Testis (tissue), 2 donors: Measurements from ENCODE around the gene PLCH2.

Experiments
- POLR2A ChIP-seq: fragments of 450-650 bp; IDR thresholded peaks from one replicate; pipeline ENCODE4 v1.6.1; 2017; ENCODE audit warnings: antibody characterized with exemption, mild to moderate bottlenecking, moderate library complexity
- TF ChIP-seq, protein P1 (sequence below), 3 experiments: fragments of 450-650 bp in 2 of 3; fragments of 200-600 bp in 1 of 3; sonication (generic) in 1 of 3; IDR thresholded peaks; one replicate each; pipeline ENCODE4 v1.5.1; 2016 to 2019; ENCODE audit warnings: antibody characterized with exemption in 3 of 3, mild to moderate bottlenecking in 2 of 3, moderate library complexity in 1 of 3

DNA sequence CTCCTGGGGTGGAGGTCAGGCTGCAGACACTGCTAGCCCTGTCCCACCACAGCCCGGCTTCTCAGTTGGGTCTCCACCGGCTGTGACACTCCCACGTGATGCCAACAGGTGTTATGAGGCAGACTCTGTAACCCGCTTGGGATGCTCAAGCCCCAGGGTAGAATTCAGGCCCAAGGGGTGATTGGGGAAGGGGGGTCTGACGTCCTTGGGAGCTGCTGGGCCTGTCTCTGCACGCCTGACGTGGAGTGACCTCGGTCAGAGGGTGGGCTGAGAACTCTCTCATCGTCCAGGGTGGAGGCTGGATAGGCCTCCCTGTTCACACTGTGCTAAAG is 61.7 kb downstream of the PLCH2 start:
- TF ChIP-seq, protein P1, sequence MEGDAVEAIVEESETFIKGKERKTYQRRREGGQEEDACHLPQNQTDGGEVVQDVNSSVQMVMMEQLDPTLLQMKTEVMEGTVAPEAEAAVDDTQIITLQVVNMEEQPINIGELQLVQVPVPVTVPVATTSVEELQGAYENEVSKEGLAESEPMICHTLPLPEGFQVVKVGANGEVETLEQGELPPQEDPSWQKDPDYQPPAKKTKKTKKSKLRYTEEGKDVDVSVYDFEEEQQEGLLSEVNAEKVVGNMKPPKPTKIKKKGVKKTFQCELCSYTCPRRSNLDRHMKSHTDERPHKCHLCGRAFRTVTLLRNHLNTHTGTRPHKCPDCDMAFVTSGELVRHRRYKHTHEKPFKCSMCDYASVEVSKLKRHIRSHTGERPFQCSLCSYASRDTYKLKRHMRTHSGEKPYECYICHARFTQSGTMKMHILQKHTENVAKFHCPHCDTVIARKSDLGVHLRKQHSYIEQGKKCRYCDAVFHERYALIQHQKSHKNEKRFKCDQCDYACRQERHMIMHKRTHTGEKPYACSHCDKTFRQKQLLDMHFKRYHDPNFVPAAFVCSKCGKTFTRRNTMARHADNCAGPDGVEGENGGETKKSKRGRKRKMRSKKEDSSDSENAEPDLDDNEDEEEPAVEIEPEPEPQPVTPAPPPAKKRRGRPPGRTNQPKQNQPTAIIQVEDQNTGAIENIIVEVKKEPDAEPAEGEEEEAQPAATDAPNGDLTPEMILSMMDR (IDR thresholded peaks at IDR 0.05), result no peak
- TF ChIP-seq POLR2A, result no peak
